Skeletal muscle satellite cell (primary cell): ENCODE data around the gene NLRC5.

Experiments used
- H3K27me3 ChIP-seq: 2 replicates; pipeline ENCODE4 v1.7.0; 2013; ENCODE audit warnings: low read length; ENCODE audit not compliant: control insufficient read depth, insufficient read depth
- H3K36me3 ChIP-seq: 2 replicates; pipeline ENCODE4 v1.7.0; 2013; ENCODE audit warnings: mild to moderate bottlenecking, control low read depth, low read length; ENCODE audit not compliant: insufficient read depth
- H3K4me1 ChIP-seq: 2 replicates; pipeline ENCODE4 v1.7.0; 2013; ENCODE audit warnings: low read length; ENCODE audit not compliant: control insufficient read depth, insufficient read depth
- H3K4me2 ChIP-seq: 2 replicates; pipeline ENCODE4 v1.7.0; 2013; ENCODE audit warnings: mild to moderate bottlenecking, low read length
- H3K4me3 ChIP-seq: 2 replicates; pipeline ENCODE4 v1.7.0; 2013; ENCODE audit warnings: low read length
- H3K9ac ChIP-seq: 2 replicates; pipeline ENCODE4 v1.7.0; 2013; ENCODE audit warnings: mild to moderate bottlenecking, low read depth, low read length, moderate library complexity
- H3K9me3 ChIP-seq: replicated peaks from 2 replicates; pipeline ENCODE4 v1.7.0; 2013; ENCODE audit warnings: mild to moderate bottlenecking, control low read depth, low read length

The NLRC5 gene

DNA sequence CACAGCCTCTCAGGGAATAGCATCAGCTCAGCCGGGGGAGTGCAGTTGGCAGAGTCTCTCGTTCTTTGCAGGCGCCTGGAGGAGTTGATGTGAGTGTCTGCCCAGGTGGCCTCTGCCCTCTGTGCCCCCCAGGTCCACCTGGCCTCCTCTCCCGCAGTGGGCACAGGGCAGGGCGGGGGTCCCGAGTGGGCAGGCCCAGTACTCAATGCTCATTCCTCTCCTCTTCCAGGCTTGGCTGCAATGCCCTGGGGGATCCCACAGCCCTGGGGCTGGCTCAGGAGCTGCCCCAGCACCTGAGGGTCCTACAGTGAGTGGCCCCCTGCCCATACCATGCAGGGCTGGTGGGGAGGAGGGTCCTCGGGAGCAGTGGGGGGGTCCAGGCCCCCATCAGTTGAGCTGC is 88.4 kb downstream of the NLRC5 start:
- Histone ChIP-seq H3K4me3 (no peak overlapping the region), H3K36me3 (no peaks in the 10 kb centered on the region), H3K4me1 (peaks cover 4% of the 10 kb centered on the region), H3K9ac (no peak overlapping the region), H3K27me3 (no peaks in the 10 kb centered on the region), H3K9me3 (no peaks in the 10 kb centered on the region), H3K4me2 (no peak overlapping the region)

- no peaks in the 10 kb centered on the region for H3K9me3 ChIP-seq
- H3K4me1 ChIP-seq: no peaks in the 10 kb centered on the region
- H3K36me3 ChIP-seq: no peaks in the 10 kb centered on the region
- no peak overlapping the region for H3K9ac ChIP-seq
- no peak overlapping the region for H3K4me3 ChIP-seq
- H3K27me3 ChIP-seq: no peaks in the 10 kb centered on the region
- H3K4me2 ChIP-seq: no peak overlapping the region
Observed at GRCh38 chr16:57081744-57082143, 92.4 kb downstream of the NLRC5 start.

DNA sequence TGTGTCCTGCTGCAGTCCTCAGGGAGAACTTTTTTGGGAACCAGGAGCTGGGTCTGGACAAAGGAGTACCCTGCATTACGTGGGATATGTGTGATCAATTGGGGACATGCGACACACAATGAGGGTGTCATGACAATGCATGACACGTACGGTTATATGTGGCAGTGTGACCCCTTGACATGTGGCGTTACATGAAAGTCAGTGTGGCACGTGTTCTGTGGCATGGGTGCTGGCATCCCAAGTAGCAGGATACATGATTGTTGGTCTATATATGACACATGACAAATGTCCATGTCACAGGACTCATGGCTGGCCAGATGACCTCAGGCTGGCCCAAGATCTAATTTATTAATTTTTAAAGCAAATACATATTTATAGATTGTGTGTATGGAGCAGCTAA is 93.3 kb downstream of the NLRC5 start:
- no peaks in the 10 kb centered on the region for H3K36me3 ChIP-seq
- H3K27me3 ChIP-seq: no peaks in the 10 kb centered on the region
- no peak overlapping the region for H3K4me2 ChIP-seq
- H3K4me3 ChIP-seq: no peak overlapping the region
- no peaks in the 10 kb centered on the region for H3K4me1 ChIP-seq
- H3K9ac ChIP-seq: no peak overlapping the region
- H3K9me3 ChIP-seq: no peaks in the 10 kb centered on the region

DNA sequence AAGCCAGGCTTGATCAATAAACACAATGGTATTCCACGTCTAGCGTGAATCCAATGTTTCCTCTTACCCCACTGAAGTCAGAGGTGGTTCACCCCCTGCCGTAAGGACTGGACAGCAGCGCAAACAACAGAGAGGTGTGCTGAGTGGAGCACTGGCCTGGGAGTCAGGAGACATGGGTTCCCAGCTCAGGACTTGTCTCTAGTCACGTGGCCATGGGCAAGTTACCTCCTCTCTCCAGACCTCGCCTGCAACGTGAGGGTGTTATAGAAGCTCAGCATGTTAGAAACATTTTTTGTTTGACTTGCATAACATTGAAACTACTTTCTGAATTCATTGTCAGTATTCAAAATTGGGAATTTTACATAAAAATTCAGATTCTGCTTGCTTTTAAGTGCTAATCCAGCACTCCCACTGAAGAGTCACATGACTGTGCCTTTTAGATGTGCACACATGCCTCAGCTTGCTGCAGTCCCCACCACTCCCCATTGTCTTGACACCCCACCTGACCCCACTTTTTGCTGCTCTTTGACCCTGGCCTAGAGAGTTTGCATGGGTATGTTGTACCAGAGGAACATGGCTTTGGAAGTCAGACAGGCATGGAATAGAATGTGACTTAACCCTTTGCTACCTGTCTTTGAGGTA is 94.2 kb downstream of the NLRC5 start:
- Histone ChIP-seq H3K9ac (no peak overlapping the region), H3K4me3 (no peak overlapping the region), H3K4me1 (no peaks in the 10 kb centered on the region), H3K36me3 (no peaks in the 10 kb centered on the region), H3K4me2 (no peak overlapping the region), H3K9me3 (no peaks in the 10 kb centered on the region), H3K27me3 (no peaks in the 10 kb centered on the region)

DNA sequence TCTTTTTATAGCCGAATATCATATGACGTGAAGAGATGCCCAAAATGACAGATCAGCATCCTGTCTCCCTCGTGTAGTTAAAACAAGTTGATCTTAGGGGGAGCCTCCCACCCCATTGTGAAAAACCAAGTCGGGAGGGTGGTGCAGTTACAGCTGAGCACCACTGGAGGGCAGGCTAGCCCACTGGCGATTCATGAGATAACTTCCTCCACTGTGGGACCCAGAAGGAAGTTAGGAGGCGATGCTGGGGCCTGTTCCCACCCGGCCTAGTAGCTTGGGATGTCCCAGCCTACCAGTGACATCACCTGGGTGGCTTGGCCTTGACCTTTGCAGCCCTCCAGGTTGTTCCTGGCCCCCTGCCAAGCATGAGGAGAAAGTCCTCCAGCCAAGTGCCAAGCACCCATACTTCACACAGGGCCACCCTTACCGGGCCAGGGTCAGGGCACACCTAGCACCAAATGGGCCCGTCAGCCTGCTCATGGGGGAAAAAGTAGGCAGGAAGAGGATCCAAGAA is 95.0 kb downstream of the NLRC5 start:
- Histone ChIP-seq H3K4me3 (no peak overlapping the region), H3K4me2 (no peak overlapping the region)

DNA sequence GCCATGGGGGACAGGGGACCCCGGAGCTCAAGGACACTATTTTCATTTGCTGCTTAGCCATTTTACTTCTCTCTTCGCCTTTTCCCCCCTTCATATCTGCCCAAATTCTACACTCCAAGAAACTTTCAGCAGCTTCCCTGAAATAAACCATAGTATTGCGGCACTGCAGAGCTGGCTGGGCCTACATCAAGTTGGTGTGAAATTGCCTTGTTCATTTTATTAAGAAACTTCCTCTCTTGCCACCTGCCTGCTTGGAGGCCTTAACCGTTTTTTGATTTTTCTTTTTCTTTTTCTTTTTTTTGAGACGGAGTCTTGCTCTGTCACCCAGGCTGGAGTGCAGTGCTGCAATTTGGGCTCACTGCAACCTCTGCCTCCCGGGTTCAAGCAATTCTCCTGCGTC is 95.6 kb downstream of the NLRC5 start:
- Histone ChIP-seq H3K27me3 (peaks cover 5% of the 10 kb centered on the region), H3K9me3 (no peaks in the 10 kb centered on the region), H3K4me3 (no peak overlapping the region), H3K4me2 (no peak overlapping the region), H3K4me1 (no peaks in the 10 kb centered on the region), H3K9ac (no peak overlapping the region), H3K36me3 (no peaks in the 10 kb centered on the region)

More for the DNA sequence above, 95.0 kb downstream of the NLRC5 start:
- peaks cover 4% of the 10 kb centered on the region for H3K27me3 ChIP-seq
- no peaks in the 10 kb centered on the region for H3K4me1 ChIP-seq
- no peaks in the 10 kb centered on the region for H3K36me3 ChIP-seq
- no peaks in the 10 kb centered on the region for H3K9me3 ChIP-seq
- H3K9ac ChIP-seq: no peak overlapping the region

- Histone ChIP-seq H3K9ac (no peak overlapping the region), H3K9me3 (no peaks in the 10 kb centered on the region), H3K4me2 (no peak overlapping the region), H3K27me3 (peaks cover 5% of the 10 kb centered on the region), H3K4me1 (peaks cover 9% of the 10 kb centered on the region), H3K36me3 (no peaks in the 10 kb centered on the region), H3K4me3 (no peak overlapping the region)
Observed at GRCh38 chr16:57087003-57087402, 97.6 kb downstream of the NLRC5 start.

GRCh38 chr16:57089406-57089805 is 100.0 kb downstream of the NLRC5 start:
- peaks cover 16% of the 10 kb centered on the region for H3K4me1 ChIP-seq
- H3K27me3 ChIP-seq: peaks cover 5% of the 10 kb centered on the region
- H3K4me3 ChIP-seq: no peak overlapping the region
- no peaks in the 10 kb centered on the region for H3K9me3 ChIP-seq
- H3K4me2 ChIP-seq: no peak overlapping the region
- H3K36me3 ChIP-seq: no peaks in the 10 kb centered on the region
- no peak overlapping the region for H3K9ac ChIP-seq

DNA sequence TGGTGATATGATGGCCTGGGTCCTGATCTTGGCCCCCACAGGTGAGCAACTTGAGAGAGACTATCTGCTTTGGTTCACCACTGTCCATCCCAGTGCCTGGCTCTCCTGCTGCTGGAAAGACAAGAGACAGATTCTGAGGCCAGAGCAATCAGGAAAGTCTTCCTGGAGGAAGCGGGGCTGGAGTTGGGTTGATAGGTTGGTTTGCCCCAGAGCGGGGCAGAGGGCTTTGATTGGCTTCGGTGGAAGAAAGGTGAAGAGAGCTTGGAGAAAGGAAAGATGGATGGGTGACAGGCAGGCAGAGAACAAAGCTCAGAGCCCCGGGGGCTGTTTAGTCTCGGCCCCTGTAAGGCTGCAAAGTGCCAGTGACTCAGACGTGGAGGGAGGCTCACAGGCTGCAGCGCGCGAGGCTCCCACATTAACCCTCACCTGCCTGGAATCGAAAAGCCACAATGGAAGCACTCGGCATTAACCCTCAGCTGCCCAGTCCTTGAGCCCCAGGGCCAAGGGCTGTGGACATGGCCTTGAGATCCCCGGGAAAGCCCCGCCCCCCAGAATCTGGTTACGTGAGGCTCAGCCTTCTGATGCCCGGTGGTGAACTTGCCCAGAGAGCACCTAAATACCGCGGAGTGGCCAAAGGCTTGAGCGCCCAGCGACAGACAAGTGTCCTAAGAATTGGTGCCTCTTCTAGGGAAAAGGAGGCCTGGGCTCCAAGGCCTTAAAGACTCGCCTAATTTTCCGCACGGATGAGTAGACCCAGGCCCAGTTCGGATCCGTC is 102.0 kb downstream of the NLRC5 start:
- H3K36me3 ChIP-seq: no peaks in the 10 kb centered on the region
- H3K9ac ChIP-seq: peak overlapping the region; percentile 83
- peak overlapping the region; percentile 86 for H3K4me3 ChIP-seq
- peaks cover 16% of the 10 kb centered on the region for H3K4me1 ChIP-seq
- peak overlapping the region; percentile 85 for H3K4me2 ChIP-seq
- H3K27me3 ChIP-seq: peaks cover 5% of the 10 kb centered on the region
- H3K9me3 ChIP-seq: no peaks in the 10 kb centered on the region

DNA sequence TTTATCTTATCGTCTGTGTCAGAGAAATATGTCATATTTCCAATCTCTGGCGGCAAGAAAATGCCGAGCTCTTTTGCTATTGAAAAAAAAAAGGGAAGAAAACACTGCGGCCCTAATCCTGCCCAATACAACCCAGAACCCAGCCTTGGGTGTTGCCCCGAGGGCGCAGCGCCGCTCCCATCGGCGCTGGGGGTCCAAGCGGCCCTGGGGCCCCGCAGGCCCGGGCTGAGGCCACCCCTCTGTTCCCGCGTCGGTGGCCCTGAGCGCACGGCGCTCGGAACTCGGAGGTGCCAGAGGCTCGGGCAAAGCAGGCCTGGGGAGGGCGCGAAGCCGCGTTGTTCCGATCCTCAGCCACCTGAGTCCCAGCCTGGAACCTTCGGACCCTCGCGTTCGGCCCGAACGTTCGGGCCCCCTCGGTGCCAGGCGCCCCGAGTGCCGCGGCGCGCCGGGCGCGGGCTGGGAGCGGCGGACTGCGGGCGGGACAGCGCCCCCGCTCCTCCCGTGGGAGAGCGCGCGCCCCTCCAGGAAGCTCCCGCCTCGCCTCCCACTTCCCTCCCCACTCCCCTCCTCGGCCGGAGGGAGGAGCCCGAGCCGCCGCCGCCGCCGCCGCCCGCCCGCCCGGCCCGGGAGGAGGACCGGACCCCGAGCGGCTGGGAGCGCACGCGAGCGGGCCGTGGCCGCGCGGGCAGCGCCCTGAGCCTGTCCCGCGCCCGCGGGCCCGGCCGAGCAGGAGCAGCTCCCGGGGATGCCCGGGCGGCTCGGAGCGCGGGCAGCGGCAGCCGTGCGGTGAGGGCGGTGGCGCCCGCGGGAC is 102.8 kb downstream of the NLRC5 start, which contains the start of gene CPNE2:
CPNE2 (plus strand) TSS at position 609 of the 811 bp plus-strand sequence. CDS start 18,160 bp downstream, outside the sequence.
- no peaks in the 10 kb centered on the region for H3K36me3 ChIP-seq
- H3K27me3 ChIP-seq: peaks cover 5% of the 10 kb centered on the region
- H3K4me2 ChIP-seq: peak within 1 kb of the TSS; percentile 85
- peak within 1 kb of the TSS; percentile 83 for H3K9ac ChIP-seq
- peak within 1 kb of the TSS; percentile 86 for H3K4me3 ChIP-seq
- no peaks in the 10 kb centered on the region for H3K9me3 ChIP-seq
- peaks cover 16% of the 10 kb centered on the region for H3K4me1 ChIP-seq

GRCh38 chr16:57092786-57093411 is 103.5 kb downstream of the NLRC5 start:
- H3K4me3 ChIP-seq: peak overlapping the region; percentile 86
- peaks cover 16% of the 10 kb centered on the region for H3K4me1 ChIP-seq
- H3K9ac ChIP-seq: peak overlapping the region; percentile 83
- H3K9me3 ChIP-seq: no peaks in the 10 kb centered on the region
- H3K27me3 ChIP-seq: peaks cover 5% of the 10 kb centered on the region
- no peaks in the 10 kb centered on the region for H3K36me3 ChIP-seq
- H3K4me2 ChIP-seq: peak overlapping the region; percentile 85
